HG02870 (cell line): ENCODE measurements around the gene TCERG1L.
"Not testable (repeated sequence)": the region's sequence is repeated elsewhere in the genome, so short reads cannot be mapped to it uniquely, and the experiment has no call there.

Source experiments
- ATAC-seq: cut with Tn5 transposase; IDR thresholded peaks from one replicate; pipeline ENCODE4 v1.9.1; 2021; ENCODE audit warnings: mild to moderate bottlenecking, moderate library complexity; ENCODE audit not compliant: unreplicated experiment

The TCERG1L gene

GRCh38 chr10:131150126-131150525 lies 161.4 kb downstream of the TCERG1L start:
- ATAC-seq, result no peak

GRCh38 chr10:131149586-131149985 lies 161.9 kb downstream of the TCERG1L start:
- ATAC-seq, result no peak

GRCh38 chr10:131149111-131149510 lies 162.4 kb downstream of the TCERG1L start:
- no peak for ATAC-seq

- no peak for ATAC-seq
Measured at GRCh38 chr10:131148270-131148669, 163.3 kb downstream of the TCERG1L start.

GRCh38 chr10:131147301-131147975 lies 164.1 kb downstream of the TCERG1L start:
- ATAC-seq, result no peak

GRCh38 chr10:131146790-131147189 lies 164.7 kb downstream of the TCERG1L start:
- ATAC-seq, result no peak

- ATAC-seq, result no peak
Measured at GRCh38 chr10:131145756-131146155, 165.8 kb downstream of the TCERG1L start.

GRCh38 chr10:131144711-131145375 lies 166.7 kb downstream of the TCERG1L start:
- no peak for ATAC-seq

- no peak for ATAC-seq
Measured at GRCh38 chr10:131144196-131144595, 167.3 kb downstream of the TCERG1L start.

GRCh38 chr10:131143425-131144165 lies 167.9 kb downstream of the TCERG1L start:
- no peak for ATAC-seq

GRCh38 chr10:131142517-131143380 lies 168.8 kb downstream of the TCERG1L start:
- ATAC-seq, result no peak

- no peak for ATAC-seq
Measured at GRCh38 chr10:131141645-131142516, 169.6 kb downstream of the TCERG1L start.

GRCh38 chr10:131141207-131141606 lies 170.3 kb downstream of the TCERG1L start:
- ATAC-seq, result no peak

- ATAC-seq, result no peak
Measured at GRCh38 chr10:131140606-131141005, 170.9 kb downstream of the TCERG1L start.

- no peak for ATAC-seq
Measured at GRCh38 chr10:131137223-131137622, 174.3 kb downstream of the TCERG1L start.

GRCh38 chr10:131136336-131136735 lies 175.2 kb downstream of the TCERG1L start:
- ATAC-seq, result not testable (repeated sequence)

GRCh38 chr10:131135716-131136115 lies 175.8 kb downstream of the TCERG1L start:
- no peak for ATAC-seq

GRCh38 chr10:131134651-131135050 lies 176.9 kb downstream of the TCERG1L start:
- ATAC-seq, result no peak

- ATAC-seq, result no peak
Measured at GRCh38 chr10:131134001-131134576, 177.4 kb downstream of the TCERG1L start.

GRCh38 chr10:131132681-131133080 lies 178.8 kb downstream of the TCERG1L start:
- ATAC-seq, result no peak
